ENCODE data around the gene CCDC24. TPM values are rescaled to one million over a fixed set of nuclear protein-coding genes. Genes with fewer than 3 reads are reported as not detected.

CCDC24 gene
- total and polyA plus RNA-seq, 9 donors = 1.1 to 23.3 (median 6.3) TPM

- Histone ChIP-seq H3K4me3 (no peak overlapping the region), H3K36me3 (no peaks in the 10 kb centered on the region), H3K4me1 (ENCODE audit: insufficient read depth) (no peaks in the 10 kb centered on the region), H3K9me3 (no peaks in the 10 kb centered on the region), H3K27me3 (no peaks in the 10 kb centered on the region), H3K27ac (no peak overlapping the region)
- intact Hi-C loops (cut with DNase I) = no loop called here
- DNase-seq = no peak
- TF ChIP-seq, protein P1, sequence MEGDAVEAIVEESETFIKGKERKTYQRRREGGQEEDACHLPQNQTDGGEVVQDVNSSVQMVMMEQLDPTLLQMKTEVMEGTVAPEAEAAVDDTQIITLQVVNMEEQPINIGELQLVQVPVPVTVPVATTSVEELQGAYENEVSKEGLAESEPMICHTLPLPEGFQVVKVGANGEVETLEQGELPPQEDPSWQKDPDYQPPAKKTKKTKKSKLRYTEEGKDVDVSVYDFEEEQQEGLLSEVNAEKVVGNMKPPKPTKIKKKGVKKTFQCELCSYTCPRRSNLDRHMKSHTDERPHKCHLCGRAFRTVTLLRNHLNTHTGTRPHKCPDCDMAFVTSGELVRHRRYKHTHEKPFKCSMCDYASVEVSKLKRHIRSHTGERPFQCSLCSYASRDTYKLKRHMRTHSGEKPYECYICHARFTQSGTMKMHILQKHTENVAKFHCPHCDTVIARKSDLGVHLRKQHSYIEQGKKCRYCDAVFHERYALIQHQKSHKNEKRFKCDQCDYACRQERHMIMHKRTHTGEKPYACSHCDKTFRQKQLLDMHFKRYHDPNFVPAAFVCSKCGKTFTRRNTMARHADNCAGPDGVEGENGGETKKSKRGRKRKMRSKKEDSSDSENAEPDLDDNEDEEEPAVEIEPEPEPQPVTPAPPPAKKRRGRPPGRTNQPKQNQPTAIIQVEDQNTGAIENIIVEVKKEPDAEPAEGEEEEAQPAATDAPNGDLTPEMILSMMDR (IDR thresholded peaks at IDR 0.05) = no peak
- no peak for TF ChIP-seq POLR2A (IDR thresholded peaks at IDR 0.05)
- TF ChIP-seq EP300 (IDR thresholded peaks at IDR 0.05) = no peak
- WGBS, 3 donors = 66 to 78% (median 73%) methylated on average over 13 of the region's 13 CpGs
These were observed 21.7 kb downstream of the CCDC24 start for GRCh38 chr1:44012941-44013609.

DNA sequence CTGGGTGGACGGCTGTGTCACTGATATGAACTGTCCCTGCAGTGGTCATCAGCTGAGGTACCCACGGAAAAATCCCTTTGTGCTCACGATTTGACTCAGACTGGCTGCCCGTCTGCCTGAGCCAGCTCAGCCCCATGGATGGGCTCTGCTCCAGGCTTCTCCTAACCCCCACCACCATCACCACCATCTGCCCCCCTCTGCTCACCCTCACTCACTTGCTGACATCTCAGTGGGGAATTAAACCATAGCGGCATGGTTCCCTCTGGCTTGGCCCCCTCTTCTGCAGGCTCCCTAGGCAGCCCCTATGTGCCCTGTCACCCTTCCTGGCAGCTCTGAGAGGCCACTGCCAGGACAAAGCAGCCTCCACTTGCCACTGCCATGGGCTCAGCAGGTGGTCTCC, 22.6 kb downstream of the CCDC24 start:
- Histone ChIP-seq H3K4me1 (ENCODE audit: insufficient read depth) (no peaks in the 10 kb centered on the region), H3K9me3 (no peaks in the 10 kb centered on the region), H3K27ac (no peak overlapping the region), H3K27me3 (no peaks in the 10 kb centered on the region), H3K4me3 (no peak overlapping the region), H3K36me3 (no peaks in the 10 kb centered on the region)
- 77 to 82% (median 79%) methylated on average over 5 of the region's 5 CpGs for WGBS, 3 donors
- intact Hi-C loops (cut with DNase I) = no loop called here
- DNase-seq = no peak
- TF ChIP-seq EP300 (IDR thresholded peaks at IDR 0.05) (no peak), POLR2A (IDR thresholded peaks at IDR 0.05) (no peak)
- TF ChIP-seq, protein P1 (IDR thresholded peaks at IDR 0.05) = no peak

DNA sequence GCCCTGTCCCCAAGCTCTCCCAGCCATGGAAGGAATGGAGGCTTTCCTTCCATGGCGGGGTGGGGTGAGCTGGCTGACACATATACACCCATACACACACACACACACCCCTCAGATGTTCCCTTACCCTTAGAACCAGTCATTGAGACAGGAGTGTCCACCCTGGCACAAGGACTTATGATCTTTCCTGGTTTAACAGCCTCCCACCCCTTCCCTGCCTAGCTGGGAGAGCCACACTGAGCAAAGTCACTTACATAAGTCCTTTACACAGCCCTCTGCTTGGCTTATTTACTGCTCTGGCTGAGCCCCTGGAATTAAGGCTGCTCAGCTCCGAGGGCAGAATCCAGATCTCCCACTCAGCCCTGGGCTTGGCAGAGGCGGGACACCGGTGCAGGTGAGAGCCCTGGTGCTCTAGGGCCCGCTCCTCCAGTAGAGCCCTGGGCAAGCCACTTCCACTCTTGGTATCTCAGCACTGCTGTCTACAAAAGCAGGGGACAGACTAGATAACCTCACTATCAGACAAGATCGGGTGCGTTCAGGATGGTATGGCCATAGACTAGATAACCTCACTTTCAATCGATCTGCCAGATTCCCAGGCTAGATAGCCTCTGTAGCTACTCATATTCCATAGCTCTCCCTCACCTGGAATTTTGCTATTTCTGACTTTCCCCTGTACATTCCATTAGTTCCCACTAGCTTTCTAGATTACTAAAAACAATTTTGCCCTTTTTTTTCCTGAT, 23.1 kb downstream of the CCDC24 start:
- Histone ChIP-seq H3K4me3 (no peak overlapping the region), H3K27me3 (no peaks in the 10 kb centered on the region), H3K9me3 (no peaks in the 10 kb centered on the region), H3K27ac (no peak overlapping the region), H3K4me1 (ENCODE audit: insufficient read depth) (no peaks in the 10 kb centered on the region), H3K36me3 (no peaks in the 10 kb centered on the region)
- DNase-seq = no peak
- WGBS, 3 donors = 64 to 69% (median 64%) methylated on average over 8 of the region's 8 CpGs
- intact Hi-C loops (cut with DNase I) = no loop called here
- TF ChIP-seq EP300 (IDR thresholded peaks at IDR 0.05) = no peak
- TF ChIP-seq, protein P1 (IDR thresholded peaks at IDR 0.05) = no peak
- no peak for TF ChIP-seq POLR2A (IDR thresholded peaks at IDR 0.05)

DNA sequence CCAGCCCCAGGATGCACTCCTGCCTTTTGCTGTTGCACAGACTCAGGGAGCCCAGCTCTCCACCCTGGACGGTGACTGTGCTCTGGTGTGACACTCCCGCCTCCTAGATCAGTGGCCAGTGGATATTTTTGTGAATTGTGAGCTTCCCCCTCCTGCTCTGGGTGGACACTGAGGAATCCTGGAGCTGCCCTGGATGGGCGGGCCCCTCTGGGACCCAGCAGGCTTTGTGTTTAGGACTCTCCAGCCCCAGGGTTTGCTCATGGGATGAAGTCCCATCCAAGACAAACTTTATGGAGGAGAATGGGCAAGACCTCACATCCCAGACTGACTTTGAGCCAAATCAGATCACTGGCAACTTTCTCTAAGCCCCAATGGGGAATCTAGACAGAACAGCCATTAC, 23.8 kb downstream of the CCDC24 start:
- Histone ChIP-seq H3K4me1 (ENCODE audit: insufficient read depth) (no peaks in the 10 kb centered on the region), H3K36me3 (no peaks in the 10 kb centered on the region), H3K4me3 (no peak overlapping the region), H3K9me3 (no peaks in the 10 kb centered on the region), H3K27ac (no peak overlapping the region), H3K27me3 (no peaks in the 10 kb centered on the region)
- TF ChIP-seq POLR2A (IDR thresholded peaks at IDR 0.05) (no peak), EP300 (IDR thresholded peaks at IDR 0.05) (no peak)
- TF ChIP-seq, protein P1 (IDR thresholded peaks at IDR 0.05) = no peak
- no peak for DNase-seq
- 56 to 70% (median 66%) methylated on average over 3 of the region's 3 CpGs for whole genome bisulfite sequencing, 3 donors
- intact Hi-C loops (cut with DNase I) = no loop called here

Measured in ovary (tissue), 9 donors.